ENCODE measurements around the gene UQCR10. TPM values are rescaled to one million over a fixed set of nuclear protein-coding genes. Genes with fewer than 3 reads are reported as not detected.

Gene UQCR10
- total and polyA plus RNA-seq, 2 experiments from 2014 or later, result 78.0 to 535 TPM

GRCh38 chr22:29753808-29754657, 13.1 kb upstream of the UQCR10 start:
- no peaks in the 10 kb centered on the region for H3F3A ChIP-seq (replicated peaks; ENCODE audit: low read depth)
- H3K27ac Mint-ChIP-seq, result no peak overlapping the region
- H3K27me3 ChIP-seq (ENCODE audit: insufficient read depth), result no peaks in the 10 kb centered on the region
- peaks cover 6% of the 10 kb centered on the region for H3K27me3 Mint-ChIP-seq (ENCODE audit: insufficient read depth, low read depth, poor library complexity)
- no peak for ATAC-seq
- no peaks in the 10 kb centered on the region; the same call in 2 of the 3 replicates for H3K4me1 Mint-ChIP-seq
- H3K4me2 ChIP-seq, result no peak overlapping the region
- H3K36me3 ChIP-seq (ENCODE audit: insufficient read depth), result no peaks in the 10 kb centered on the region
- no peaks in the 10 kb centered on the region for H4K20me1 ChIP-seq (replicated peaks; ENCODE audit: insufficient read depth)
- no peak for DNase-seq (ENCODE audit: low spot score)
- no peaks in the 10 kb centered on the region for H3K79me2 ChIP-seq (replicated peaks; ENCODE audit: insufficient read depth)
- H3K4me3 Mint-ChIP-seq, result no peak overlapping the region
- no peaks in the 10 kb centered on the region; the same call in 2 of the 3 replicates for H3K9me3 Mint-ChIP-seq
- TF ChIP-seq ZNF114 (CRISPR knock-in tag; IDR thresholded peaks at IDR 0.05) (no peak), POLR2AphosphoS5 (IDR thresholded peaks at IDR 0.05; ENCODE audit: low read depth) (no peak), NANOG (IDR thresholded peaks at IDR 0.05; ENCODE audit: borderline replicate concordance) (no peak), ZNF462 (CRISPR knock-in tag; IDR thresholded peaks at IDR 0.05) (no peak), EZH2 (IDR thresholded peaks at IDR 0.05; ENCODE audit: low read depth, unreplicated experiment) (no peak), CTCF (conservative IDR thresholded peaks at IDR 0.05; ENCODE audit: low read depth in 2 of 2) (no peak), CREB1 (CRISPR knock-in tag; IDR thresholded peaks at IDR 0.05; ENCODE audit: low read depth) (no peak), EZH2phosphoT487 (IDR thresholded peaks at IDR 0.05; ENCODE audit: unreplicated experiment) (no peak), STAT1 (IDR thresholded peaks at IDR 0.05; ENCODE audit: unreplicated experiment) (no peak), ZNF331 (CRISPR knock-in tag; IDR thresholded peaks at IDR 0.05; ENCODE audit: low read depth) (no peak), JUNB (IDR thresholded peaks at IDR 0.05; ENCODE audit: unreplicated experiment) (no peak), ETS1 (IDR thresholded peaks at IDR 0.05) (no peak)
- TF ChIP-seq, protein P1, sequence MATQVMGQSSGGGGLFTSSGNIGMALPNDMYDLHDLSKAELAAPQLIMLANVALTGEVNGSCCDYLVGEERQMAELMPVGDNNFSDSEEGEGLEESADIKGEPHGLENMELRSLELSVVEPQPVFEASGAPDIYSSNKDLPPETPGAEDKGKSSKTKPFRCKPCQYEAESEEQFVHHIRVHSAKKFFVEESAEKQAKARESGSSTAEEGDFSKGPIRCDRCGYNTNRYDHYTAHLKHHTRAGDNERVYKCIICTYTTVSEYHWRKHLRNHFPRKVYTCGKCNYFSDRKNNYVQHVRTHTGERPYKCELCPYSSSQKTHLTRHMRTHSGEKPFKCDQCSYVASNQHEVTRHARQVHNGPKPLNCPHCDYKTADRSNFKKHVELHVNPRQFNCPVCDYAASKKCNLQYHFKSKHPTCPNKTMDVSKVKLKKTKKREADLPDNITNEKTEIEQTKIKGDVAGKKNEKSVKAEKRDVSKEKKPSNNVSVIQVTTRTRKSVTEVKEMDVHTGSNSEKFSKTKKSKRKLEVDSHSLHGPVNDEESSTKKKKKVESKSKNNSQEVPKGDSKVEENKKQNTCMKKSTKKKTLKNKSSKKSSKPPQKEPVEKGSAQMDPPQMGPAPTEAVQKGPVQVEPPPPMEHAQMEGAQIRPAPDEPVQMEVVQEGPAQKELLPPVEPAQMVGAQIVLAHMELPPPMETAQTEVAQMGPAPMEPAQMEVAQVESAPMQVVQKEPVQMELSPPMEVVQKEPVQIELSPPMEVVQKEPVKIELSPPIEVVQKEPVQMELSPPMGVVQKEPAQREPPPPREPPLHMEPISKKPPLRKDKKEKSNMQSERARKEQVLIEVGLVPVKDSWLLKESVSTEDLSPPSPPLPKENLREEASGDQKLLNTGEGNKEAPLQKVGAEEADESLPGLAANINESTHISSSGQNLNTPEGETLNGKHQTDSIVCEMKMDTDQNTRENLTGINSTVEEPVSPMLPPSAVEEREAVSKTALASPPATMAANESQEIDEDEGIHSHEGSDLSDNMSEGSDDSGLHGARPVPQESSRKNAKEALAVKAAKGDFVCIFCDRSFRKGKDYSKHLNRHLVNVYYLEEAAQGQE (IDR thresholded peaks at IDR 0.05; ENCODE audit: unreplicated experiment), result no peak
- no peaks in the 10 kb centered on the region for H3K36me3 Mint-ChIP-seq (ENCODE audit: low read depth)
- H3K9me2 ChIP-seq (ENCODE audit: insufficient read depth), result no peaks in the 10 kb centered on the region
- no peak overlapping the region for H2AFZ ChIP-seq
- no peak overlapping the region for H3K27ac ChIP-seq (ENCODE audit: low read depth)
- H3K4me3 ChIP-seq, result no peak overlapping the region
- no peaks in the 10 kb centered on the region for H3K4me1 ChIP-seq (ENCODE audit: insufficient read depth)
